ENCODE measurements around the gene TCF7. TPM values are rescaled to one million over a fixed set of nuclear protein-coding genes. Genes with fewer than 3 reads are reported as not detected.

The TCF7 gene
- total RNA-seq, 1 experiment from 2014 or later: 36.5 TPM

- peaks cover 7% of the 10 kb centered on the region for H3K4me1 Mint-ChIP-seq (ENCODE audit: low read depth, unreplicated experiment)
- no peak for TF ChIP-seq CTCF (IDR thresholded peaks at IDR 0.05; ENCODE audit: insufficient read depth in 1 of 2, low read depth in 1 of 2, low read length in 1 of 2, severe bottlenecking in 1 of 2, unreplicated experiment in 1 of 2)
- intact Hi-C loops (cut with micrococcal nuclease; ENCODE audit: unreplicated experiment): no loop called here
- H3K9me3 ChIP-seq: no peaks in the 10 kb centered on the region
- H3K4me3 Mint-ChIP-seq (ENCODE audit: unreplicated experiment): no peak overlapping the region
- no peak overlapping the region for H3K4me3 ChIP-seq (ENCODE audit: low read depth, low read length)
- no peak for DNase-seq
- peaks cover 13% of the 10 kb centered on the region for H3K4me1 ChIP-seq
- ChIA-PET CTCF (interaction anchor here (0.6 to 1.0 kb wide), 3 partner anchors 8 to 45 kb away, joined by 3 to 4 read pairs (median 4); no protein-coding TSS in a partner anchor), POLR2A (no interaction called here)
- H3K9me3 Mint-ChIP-seq (ENCODE audit: unreplicated experiment): no peaks in the 10 kb centered on the region
- H3K27ac Mint-ChIP-seq (ENCODE audit: unreplicated experiment): peak overlapping the region; percentile 18
- no TSS peak for BruUV-seq (replicated peaks)
- no peaks in the 10 kb centered on the region for H3K36me3 Mint-ChIP-seq (ENCODE audit: insufficient read depth, unreplicated experiment)
- H3K27me3 ChIP-seq (replicated peaks; ENCODE audit: control insufficient read depth, insufficient read depth, low read length): no peaks in the 10 kb centered on the region
- no peaks in the 10 kb centered on the region for H3K36me3 ChIP-seq (ENCODE audit: control insufficient read depth, insufficient read depth, low read length)
- no peaks in the 10 kb centered on the region for H3K27me3 Mint-ChIP-seq (ENCODE audit: insufficient read depth, unreplicated experiment)
Measured at GRCh38 chr5:134084022-134084565, 30.4 kb upstream of the TCF7 start.

GRCh38 chr5:134084570-134084969 lies 29.9 kb upstream of the TCF7 start:
- ChIA-PET CTCF (interaction anchor here (0.8 to 1.1 kb wide), 2 partner anchors 14 to 45 kb away, joined by 3 to 4 read pairs (median 4); no protein-coding TSS in a partner anchor), POLR2A (no interaction called here)
- Histone ChIP-seq H3K9me3 (no peaks in the 10 kb centered on the region), H3K4me1 (peaks cover 13% of the 10 kb centered on the region), H3K27me3 (replicated peaks; ENCODE audit: control insufficient read depth, insufficient read depth, low read length) (no peaks in the 10 kb centered on the region), H3K4me3 (ENCODE audit: low read depth, low read length) (no peak overlapping the region), H3K36me3 (ENCODE audit: control insufficient read depth, insufficient read depth, low read length) (no peaks in the 10 kb centered on the region)
- no peak overlapping the region for H3K27ac Mint-ChIP-seq (ENCODE audit: unreplicated experiment)
- peaks cover 7% of the 10 kb centered on the region for H3K4me1 Mint-ChIP-seq (ENCODE audit: low read depth, unreplicated experiment)
- no peaks in the 10 kb centered on the region for H3K9me3 Mint-ChIP-seq (ENCODE audit: unreplicated experiment)
- no peaks in the 10 kb centered on the region for H3K36me3 Mint-ChIP-seq (ENCODE audit: insufficient read depth, unreplicated experiment)
- no peaks in the 10 kb centered on the region for H3K27me3 Mint-ChIP-seq (ENCODE audit: insufficient read depth, unreplicated experiment)
- H3K4me3 Mint-ChIP-seq (ENCODE audit: unreplicated experiment): no peak overlapping the region
- no peak for TF ChIP-seq CTCF (IDR thresholded peaks at IDR 0.05; ENCODE audit: insufficient read depth in 1 of 2, low read depth in 1 of 2, low read length in 1 of 2, severe bottlenecking in 1 of 2, unreplicated experiment in 1 of 2)
- intact Hi-C loops (cut with micrococcal nuclease; ENCODE audit: unreplicated experiment): no loop called here
- no TSS peak for BruUV-seq (replicated peaks)
- no peak for DNase-seq

- Mint-ChIP-seq H3K27ac (ENCODE audit: unreplicated experiment) (no peak overlapping the region), H3K36me3 (ENCODE audit: insufficient read depth, unreplicated experiment) (no peaks in the 10 kb centered on the region), H3K4me1 (ENCODE audit: low read depth, unreplicated experiment) (peaks cover 7% of the 10 kb centered on the region), H3K9me3 (ENCODE audit: unreplicated experiment) (no peaks in the 10 kb centered on the region), H3K27me3 (ENCODE audit: insufficient read depth, unreplicated experiment) (no peaks in the 10 kb centered on the region), H3K4me3 (ENCODE audit: unreplicated experiment) (no peak overlapping the region)
- BruUV-seq (replicated peaks): no TSS peak
- Histone ChIP-seq H3K27me3 (replicated peaks; ENCODE audit: control insufficient read depth, insufficient read depth, low read length) (no peaks in the 10 kb centered on the region), H3K4me3 (ENCODE audit: low read depth, low read length) (no peak overlapping the region), H3K36me3 (ENCODE audit: control insufficient read depth, insufficient read depth, low read length) (no peaks in the 10 kb centered on the region), H3K4me1 (peaks cover 13% of the 10 kb centered on the region), H3K9me3 (no peaks in the 10 kb centered on the region)
- intact Hi-C loops (cut with micrococcal nuclease; ENCODE audit: unreplicated experiment): no loop called here
- ChIA-PET POLR2A (no interaction called here), CTCF (interaction anchor here (1.1 kb wide), 1 partner anchor 46 kb away, joined by 4 read pairs; no protein-coding TSS in a partner anchor)
- DNase-seq: no peak
- TF ChIP-seq CTCF (IDR thresholded peaks at IDR 0.05; ENCODE audit: insufficient read depth in 1 of 2, low read depth in 1 of 2, low read length in 1 of 2, severe bottlenecking in 1 of 2, unreplicated experiment in 1 of 2): no peak
Measured at GRCh38 chr5:134085411-134085810, 29.1 kb upstream of the TCF7 start.

All from Caco-2 (cell line).